Activated T-helper 1 cell treated with anti-CD3 and anti-CD28 coated beads, Interleukin-2, amount 50 U/mL, for 16 hours (primary cell): Measurements from ENCODE around the gene MOCS2.

Experiments
- DNase-seq, 2 donors: peaks; one replicate each; pipeline ENCODE4 v3.0.0-alpha.2; 2020; ENCODE audit warnings: low read depth in 1 of 2, low spot score in 1 of 2

MOCS2 gene

DNA sequence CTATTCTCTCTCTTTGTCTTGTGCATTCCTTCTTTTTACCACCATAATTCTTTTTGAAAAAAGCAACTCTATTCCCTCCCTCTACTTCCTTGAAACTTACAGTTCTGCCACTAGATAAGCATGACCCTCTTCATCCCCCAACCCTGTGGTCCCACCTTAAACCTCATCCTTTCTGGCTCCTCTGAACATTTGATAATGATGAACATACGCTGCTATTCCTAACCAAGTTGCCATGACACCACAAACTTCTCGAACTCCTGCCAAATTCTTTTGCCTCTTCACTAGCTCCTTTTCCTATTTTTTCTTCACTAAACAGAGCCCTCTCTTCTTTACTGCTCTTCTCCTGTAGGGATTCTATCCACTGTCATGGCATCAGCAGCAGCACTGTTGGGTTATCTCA lies 57.1 kb downstream of the MOCS2 start:
- DNase-seq = no peak

DNA sequence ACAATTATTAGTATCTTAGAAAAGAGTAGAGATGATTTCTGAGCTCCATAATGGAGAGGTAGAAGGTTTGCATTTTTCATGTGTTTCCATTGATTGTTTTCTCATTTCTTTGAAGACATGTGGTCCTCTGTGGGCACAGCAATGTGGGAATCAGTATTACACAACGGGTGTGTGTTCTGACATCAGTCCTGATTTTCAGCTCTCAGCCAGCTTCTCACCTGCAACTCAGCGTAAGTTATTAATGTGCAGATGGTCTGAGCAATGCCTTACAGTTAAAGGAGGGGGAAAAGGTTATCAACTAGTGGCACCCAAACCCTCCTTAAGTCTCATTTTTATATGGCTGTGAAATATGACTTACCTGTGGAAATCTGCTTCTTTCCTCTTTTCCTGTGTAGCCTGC lies 61.3 kb downstream of the MOCS2 start:
- no peak for DNase-seq
